ENCODE measurements around the gene TMOD4. TPM values are rescaled to one million over a fixed set of nuclear protein-coding genes. Genes with fewer than 3 reads are reported as not detected.

Gene TMOD4
- total RNA-seq, 1 experiment from 2014 or later = 1.3 TPM

DNA sequence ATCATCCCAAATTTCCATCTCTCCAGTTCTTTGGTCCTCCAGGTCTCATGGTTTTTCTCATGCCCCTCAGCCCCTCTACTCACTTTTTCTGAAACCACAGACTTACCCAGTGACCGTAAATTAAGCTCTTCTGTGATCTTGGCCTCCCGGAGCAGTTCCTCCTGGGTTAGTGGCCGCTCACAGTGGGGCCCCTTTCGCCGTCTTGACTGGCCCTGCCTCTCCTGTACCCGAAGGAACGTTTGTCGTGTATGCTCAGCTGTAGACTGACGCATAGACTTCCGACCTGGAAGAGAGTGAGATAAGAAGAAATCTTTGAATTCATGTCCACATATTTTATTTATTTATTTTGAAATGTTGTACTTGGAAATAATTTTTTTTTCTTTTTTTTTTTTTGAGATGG, 8.4 kb upstream of the TMOD4 start:
- no TSS peak for BruUV-seq (replicated peaks)

GRCh38 chr1:151176514-151177045, 799 bp upstream of the TMOD4 start:
- Mint-ChIP-seq H3K9me3 (ENCODE audit: unreplicated experiment) (no peaks in the 10 kb centered on the region), H3K36me3 (ENCODE audit: insufficient read depth, unreplicated experiment) (peaks cover 41% of the 10 kb centered on the region), H3K4me1 (ENCODE audit: low read depth, unreplicated experiment) (no peaks in the 10 kb centered on the region), H3K4me3 (ENCODE audit: unreplicated experiment) (no peak overlapping the region), H3K27ac (ENCODE audit: unreplicated experiment) (no peak overlapping the region), H3K27me3 (ENCODE audit: insufficient read depth, unreplicated experiment) (no peaks in the 10 kb centered on the region)
- peaks cover 2% of the 10 kb centered on the region for H3K36me3 ChIP-seq (ENCODE audit: control insufficient read depth, insufficient read depth, low read length)
- ChIA-PET POLR2A (no interaction called here), CTCF (interaction anchor here (1.0 kb wide), 1 partner anchor 77 kb away, joined by 4 read pairs; no protein-coding TSS in a partner anchor)
- BruUV-seq (replicated peaks) = no TSS peak
- DNase-seq = no peak
- no peak for TF ChIP-seq CTCF (IDR thresholded peaks at IDR 0.05; ENCODE audit: insufficient read depth in 1 of 2, low read depth in 1 of 2, low read length in 1 of 2, severe bottlenecking in 1 of 2, unreplicated experiment in 1 of 2)
- no peak overlapping the region for H3K4me3 ChIP-seq (ENCODE audit: low read depth, low read length)
- intact Hi-C loops (cut with micrococcal nuclease; ENCODE audit: unreplicated experiment) = no loop called here
- no peaks in the 10 kb centered on the region for H3K4me1 ChIP-seq
- no peaks in the 10 kb centered on the region for H3K9me3 ChIP-seq
- no peaks in the 10 kb centered on the region for H3K27me3 ChIP-seq (replicated peaks; ENCODE audit: control insufficient read depth, insufficient read depth, low read length)

More for the DNA sequence above, 8.4 kb upstream of the TMOD4 start:
- Mint-ChIP-seq H3K4me3 (ENCODE audit: unreplicated experiment) (no peak overlapping the region), H3K9me3 (ENCODE audit: unreplicated experiment) (no peaks in the 10 kb centered on the region), H3K36me3 (ENCODE audit: insufficient read depth, unreplicated experiment) (peaks cover 59% of the 10 kb centered on the region), H3K4me1 (ENCODE audit: low read depth, unreplicated experiment) (peaks cover 8% of the 10 kb centered on the region), H3K27ac (ENCODE audit: unreplicated experiment) (no peak overlapping the region), H3K27me3 (ENCODE audit: insufficient read depth, unreplicated experiment) (no peaks in the 10 kb centered on the region)
- Histone ChIP-seq H3K36me3 (ENCODE audit: control insufficient read depth, insufficient read depth, low read length) (peaks cover 2% of the 10 kb centered on the region), H3K9me3 (no peaks in the 10 kb centered on the region), H3K27me3 (replicated peaks; ENCODE audit: control insufficient read depth, insufficient read depth, low read length) (no peaks in the 10 kb centered on the region), H3K4me1 (0 out of 2 replicates have a peak, but pooled peaks cover 8% of the 10 kb centered on the region), H3K4me3 (ENCODE audit: low read depth, low read length) (no peak overlapping the region)
- intact Hi-C loops (cut with micrococcal nuclease; ENCODE audit: unreplicated experiment) = no loop called here
- POLR2A ChIA-PET = no interaction called here
- no peak for TF ChIP-seq CTCF (IDR thresholded peaks at IDR 0.05; ENCODE audit: insufficient read depth in 1 of 2, low read depth in 1 of 2, low read length in 1 of 2, severe bottlenecking in 1 of 2, unreplicated experiment in 1 of 2)
- CTCF ChIA-PET = interaction anchor here (0.7 kb wide), 1 partner anchor 16 kb away, joined by 4 read pairs; no protein-coding TSS in a partner anchor
- no peak for DNase-seq

GRCh38 chr1:151175041-151175741, 590 bp downstream of the TMOD4 start:
- Mint-ChIP-seq H3K27me3 (ENCODE audit: insufficient read depth, unreplicated experiment) (no peaks in the 10 kb centered on the region), H3K4me1 (ENCODE audit: low read depth, unreplicated experiment) (no peaks in the 10 kb centered on the region), H3K27ac (ENCODE audit: unreplicated experiment) (no peak overlapping the region), H3K4me3 (ENCODE audit: unreplicated experiment) (no peak overlapping the region), H3K9me3 (ENCODE audit: unreplicated experiment) (no peaks in the 10 kb centered on the region), H3K36me3 (ENCODE audit: insufficient read depth, unreplicated experiment) (peaks cover 34% of the 10 kb centered on the region)
- intact Hi-C loops (cut with micrococcal nuclease; ENCODE audit: unreplicated experiment) = no loop called here
- DNase-seq = no peak
- H3K4me3 ChIP-seq (ENCODE audit: low read depth, low read length) = no peak overlapping the region
- no peaks in the 10 kb centered on the region for H3K27me3 ChIP-seq (replicated peaks; ENCODE audit: control insufficient read depth, insufficient read depth, low read length)
- no peak for TF ChIP-seq CTCF (IDR thresholded peaks at IDR 0.05; ENCODE audit: insufficient read depth in 1 of 2, low read depth in 1 of 2, low read length in 1 of 2, severe bottlenecking in 1 of 2, unreplicated experiment in 1 of 2)
- ChIA-PET CTCF (interaction anchor here (0.9 kb wide), 1 partner anchor 14 kb away, joined by 3 read pairs; the partner anchor contains the start of gene VPS72), POLR2A (no interaction called here)
- H3K9me3 ChIP-seq = no peaks in the 10 kb centered on the region
- H3K36me3 ChIP-seq (ENCODE audit: control insufficient read depth, insufficient read depth, low read length) = peaks cover 2% of the 10 kb centered on the region; the same call in 1 of the 2 replicates
- BruUV-seq (replicated peaks) = no TSS peak
- H3K4me1 ChIP-seq = no peaks in the 10 kb centered on the region
